Stimulated activated CD8-positive, alpha-beta memory T cell treated with anti-CD3 and anti-CD28 coated beads, Interleukin-2, amount 100 ng/mL, for 48 hours (primary cell): ENCODE results near the gene CADM1.

ENCODE experiments used
- DNase-seq, 2 donors: peaks; one replicate each; pipeline ENCODE4 v3.0.0-alpha.2; 2020; ENCODE audit warnings: low read depth in 2 of 2

CADM1 gene

DNA sequence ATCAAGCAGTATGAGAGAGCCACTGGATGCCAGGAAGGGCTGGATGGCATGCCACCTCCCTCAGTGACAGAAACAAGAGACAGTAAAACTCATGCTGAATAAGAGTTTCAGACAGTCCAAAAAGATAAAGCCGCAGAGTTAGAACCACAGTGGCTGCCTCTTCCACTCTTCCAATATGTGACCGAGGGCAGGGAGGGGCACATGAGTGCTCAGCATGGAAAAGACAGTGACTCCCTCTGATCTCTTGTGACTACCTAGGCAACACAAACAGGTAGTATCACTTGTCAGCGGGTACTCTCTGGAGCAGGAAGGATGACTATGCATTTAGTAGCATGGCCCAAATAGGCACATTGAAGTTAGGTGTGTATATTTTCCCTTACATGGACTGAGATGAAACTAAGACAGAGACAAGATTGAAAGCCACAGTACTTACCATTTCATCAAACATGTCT, 295.4 kb downstream of the CADM1 start:
- no peak for DNase-seq

DNA sequence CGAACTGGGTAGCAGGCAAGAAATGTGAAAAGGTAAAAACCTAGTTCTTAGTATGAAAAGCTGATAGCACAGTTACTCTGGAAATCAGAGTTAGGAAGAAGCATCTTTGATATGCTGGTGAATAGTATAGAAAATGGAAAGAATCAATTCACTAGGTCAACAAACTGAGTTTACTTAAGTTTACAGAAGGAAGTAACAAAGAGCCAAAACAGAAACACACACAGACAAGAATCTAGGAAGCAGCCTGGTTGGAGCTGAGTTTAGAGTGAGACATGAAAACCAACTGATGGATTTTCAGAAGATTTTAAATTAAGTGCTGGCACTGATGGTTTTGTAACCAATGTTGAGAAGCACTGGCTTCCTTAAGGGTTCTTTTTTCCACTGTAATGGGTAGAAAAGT, 296.3 kb downstream of the CADM1 start:
- DNase-seq = no peak

DNA sequence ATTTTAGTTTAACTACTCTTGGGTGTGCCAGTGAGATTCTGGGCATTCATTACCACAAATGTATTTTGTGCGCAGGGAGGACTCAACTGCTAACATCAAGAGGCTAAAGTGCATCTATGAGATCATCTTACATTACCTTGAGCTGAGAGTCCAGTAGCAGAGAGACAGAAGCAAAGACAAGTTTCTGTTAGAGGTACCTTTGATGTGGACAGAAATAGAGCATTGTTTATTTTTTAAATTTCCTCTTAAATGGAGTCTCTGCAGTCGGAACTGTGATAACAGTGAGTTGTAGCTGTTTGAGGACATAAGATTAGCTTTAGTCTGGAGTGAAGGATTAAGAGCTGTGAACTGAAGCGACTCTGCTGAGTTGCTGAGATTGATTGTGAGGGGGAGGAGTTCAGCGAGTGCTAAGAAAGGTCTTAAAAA, 297.0 kb downstream of the CADM1 start:
- DNase-seq = no peak

DNA sequence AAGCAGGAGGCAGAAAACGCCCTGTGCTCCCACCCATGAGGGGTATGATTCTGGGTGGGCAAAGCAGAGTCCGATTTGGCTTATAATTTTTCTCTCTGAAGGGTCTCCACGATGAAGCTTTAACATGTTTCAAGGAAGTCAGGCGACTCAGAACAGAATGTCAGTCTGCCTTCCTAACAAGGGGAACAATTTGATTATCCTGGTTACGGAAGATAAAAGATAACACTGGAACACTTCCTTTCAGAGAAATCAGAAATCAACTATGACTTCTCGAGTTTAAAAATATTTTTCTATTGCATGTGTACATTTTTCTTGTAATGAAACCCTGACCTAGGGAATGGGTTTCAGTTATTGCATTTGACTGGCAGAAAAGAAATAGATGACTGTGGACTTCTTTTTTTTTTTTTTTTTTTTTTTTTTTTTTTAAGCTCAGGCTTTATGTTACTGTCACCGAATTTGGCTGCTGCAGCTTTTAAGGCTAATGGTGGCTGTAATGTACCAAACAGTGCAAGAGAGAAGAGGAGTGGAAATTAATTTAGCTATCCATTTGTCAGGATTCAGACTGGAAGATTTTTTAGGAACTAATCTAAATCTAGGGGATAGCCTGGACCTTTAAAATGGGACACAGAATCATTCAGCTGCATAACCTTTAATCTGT, 297.7 kb downstream of the CADM1 start:
- no peak for DNase-seq

DNA sequence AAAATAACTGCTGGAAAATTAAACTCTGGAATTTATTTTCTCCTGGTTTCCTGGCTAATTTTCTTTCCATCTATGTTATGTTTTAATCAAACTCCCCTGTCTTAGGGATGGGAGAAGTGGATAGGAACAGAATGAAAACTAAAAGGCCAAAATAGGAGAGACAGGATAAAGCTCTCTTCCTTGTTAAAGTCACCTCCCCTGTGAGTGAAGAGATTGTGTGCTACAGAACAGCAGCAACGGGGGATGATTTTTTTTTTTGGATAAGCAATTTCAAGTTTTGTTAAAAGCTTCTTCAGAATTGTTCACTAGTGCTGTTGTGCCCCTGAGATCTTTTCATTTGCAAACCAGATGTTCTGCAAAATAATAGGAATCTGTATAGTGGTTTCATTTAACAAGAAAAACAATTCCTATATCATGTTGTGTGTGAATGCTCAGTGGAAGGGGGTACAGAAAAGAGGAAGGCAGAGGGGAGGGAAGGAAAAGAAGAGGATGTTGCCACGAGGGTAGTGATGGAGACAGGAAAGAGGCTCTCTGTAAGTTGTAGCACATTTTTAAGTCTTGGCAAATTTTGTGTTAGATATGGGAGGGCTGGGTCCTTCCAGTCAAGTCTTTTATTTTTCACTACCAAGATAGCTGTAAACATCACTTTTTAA, 301.2 kb downstream of the CADM1 start:
- no peak for DNase-seq

DNA sequence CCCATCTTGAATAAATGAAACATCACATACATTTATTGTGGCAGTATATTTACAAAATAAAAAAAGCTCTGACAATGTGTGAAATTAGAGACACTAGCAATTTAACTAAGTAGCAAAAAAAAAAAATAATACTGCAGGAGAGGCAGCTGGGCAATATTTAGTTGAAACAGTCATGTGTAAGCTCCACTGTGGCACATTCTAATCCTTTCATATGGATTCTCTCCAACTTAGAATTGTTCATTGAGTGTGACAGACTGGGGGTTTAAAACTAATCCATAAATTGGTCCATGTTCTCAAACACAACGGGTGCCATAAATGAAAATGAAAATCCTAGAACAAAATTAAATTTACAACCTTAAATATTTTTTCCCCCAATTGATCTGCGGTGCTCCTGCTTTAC, 302.1 kb downstream of the CADM1 start:
- no peak for DNase-seq

DNA sequence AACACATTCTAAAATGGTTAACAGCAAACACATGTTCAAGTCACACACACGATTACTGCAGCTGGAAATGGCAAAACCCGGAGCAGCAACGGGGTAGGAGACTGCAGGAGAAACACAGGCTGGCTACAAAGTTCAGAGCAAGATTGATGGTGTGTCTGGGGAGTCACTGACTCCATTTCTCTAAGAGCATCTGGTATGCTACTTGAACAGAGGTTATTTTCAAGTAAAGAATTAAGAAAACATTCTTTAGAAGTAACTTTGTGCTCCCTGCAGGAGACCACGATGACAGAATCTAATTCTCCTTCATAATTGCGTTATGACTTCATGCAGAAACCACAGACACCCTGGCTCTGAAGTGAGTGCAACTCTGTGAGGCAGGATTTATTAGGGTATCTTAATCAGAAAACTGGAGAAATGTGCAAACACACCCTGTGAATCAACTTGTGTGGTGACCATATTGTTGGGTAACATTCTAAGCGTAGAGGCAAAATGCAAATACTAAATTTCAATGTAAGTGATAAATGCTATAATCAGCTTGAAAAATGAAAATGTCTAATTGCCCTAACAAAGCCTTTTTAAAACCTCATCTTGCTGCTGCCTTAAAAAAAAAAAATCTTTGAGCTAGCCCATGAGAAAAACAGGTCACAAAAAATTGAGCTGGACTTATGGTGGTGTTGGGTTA, 303.0 kb downstream of the CADM1 start:
- DNase-seq = no peak

DNA sequence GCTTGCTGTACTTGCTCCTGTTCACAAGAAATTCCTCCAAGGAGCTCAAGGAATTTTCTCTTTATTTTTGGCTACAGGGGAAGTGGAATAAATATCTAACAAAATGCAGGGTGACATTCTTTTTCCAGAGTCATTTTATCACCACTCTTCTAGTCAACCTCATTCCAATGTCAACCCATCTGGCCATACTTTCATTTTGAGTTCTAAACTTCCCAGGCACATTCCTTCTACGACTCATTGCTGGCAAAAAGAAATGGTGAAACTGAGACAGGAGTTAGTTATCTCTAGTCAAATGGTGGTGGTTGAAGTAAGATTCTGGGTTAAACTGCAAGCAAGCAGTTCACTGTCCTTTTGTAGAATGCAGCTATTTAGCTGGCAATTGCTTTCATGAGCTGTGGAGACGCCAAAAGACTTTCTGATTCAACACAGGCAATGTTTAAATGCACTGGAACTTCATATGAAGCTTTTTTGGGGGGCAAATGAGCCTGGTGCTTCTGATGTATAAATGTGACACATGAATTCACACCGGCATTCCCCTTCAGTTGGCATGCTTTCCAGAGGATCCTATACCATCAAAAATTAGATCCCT, 304.6 kb downstream of the CADM1 start:
- no peak for DNase-seq

DNA sequence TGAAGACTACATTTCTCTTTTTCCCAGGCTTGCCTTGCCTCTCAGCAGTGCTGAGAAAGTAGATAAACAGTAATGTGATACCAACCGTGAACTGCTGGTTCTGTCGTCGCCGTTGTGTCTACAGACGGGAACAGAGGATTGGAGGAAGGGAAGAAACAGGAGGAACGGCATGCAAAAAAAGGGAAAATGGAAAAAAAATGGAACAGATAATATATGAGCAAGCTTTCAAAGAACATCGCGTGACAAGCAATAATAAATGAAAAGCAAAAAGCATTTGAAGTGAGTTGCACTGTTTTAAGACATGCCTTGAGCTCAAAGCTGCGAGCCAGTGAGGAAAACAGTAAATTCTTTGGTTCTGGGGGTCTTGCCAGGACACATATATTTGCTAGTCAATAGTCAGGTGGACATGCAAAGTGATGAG, 305.9 kb downstream of the CADM1 start:
- DNase-seq = no peak

DNA sequence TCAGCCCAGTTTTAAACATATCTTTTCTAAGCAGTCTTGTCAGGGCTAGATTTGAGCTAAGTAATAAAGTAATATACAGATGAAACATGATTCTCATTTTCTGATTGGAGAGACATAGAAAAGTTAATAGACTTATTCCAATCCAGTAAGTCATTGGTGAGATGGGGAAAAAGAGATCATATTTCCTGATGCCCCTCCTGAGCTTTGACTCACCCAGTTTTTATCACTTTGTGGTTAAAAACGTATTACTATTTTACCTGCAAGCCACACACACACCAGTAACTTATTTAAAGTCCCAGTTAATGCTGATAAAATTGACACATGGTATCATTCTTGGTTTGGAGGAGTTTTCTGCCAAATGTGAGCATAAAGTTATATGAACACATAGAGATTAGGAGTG, 306.8 kb downstream of the CADM1 start:
- no peak for DNase-seq

DNA sequence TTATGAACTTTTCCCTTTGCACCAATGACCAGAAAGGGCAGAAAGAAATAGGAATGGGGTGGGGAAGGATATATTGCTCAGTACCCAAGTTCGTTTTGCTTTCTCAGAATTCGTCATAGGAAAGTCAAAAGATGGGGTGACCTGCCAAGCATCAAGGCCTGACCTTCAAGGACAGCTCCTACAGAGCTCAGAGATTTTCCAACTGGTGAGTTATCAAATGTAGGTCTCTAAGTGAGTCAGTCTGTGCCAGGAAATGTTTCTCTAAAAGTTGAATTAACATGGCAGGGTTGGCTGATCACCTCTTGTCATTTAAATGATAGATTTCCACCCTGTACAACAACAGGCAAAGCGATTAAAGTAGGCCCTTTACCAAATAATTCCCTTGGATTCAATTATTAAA, 307.2 kb downstream of the CADM1 start:
- no peak for DNase-seq

DNA sequence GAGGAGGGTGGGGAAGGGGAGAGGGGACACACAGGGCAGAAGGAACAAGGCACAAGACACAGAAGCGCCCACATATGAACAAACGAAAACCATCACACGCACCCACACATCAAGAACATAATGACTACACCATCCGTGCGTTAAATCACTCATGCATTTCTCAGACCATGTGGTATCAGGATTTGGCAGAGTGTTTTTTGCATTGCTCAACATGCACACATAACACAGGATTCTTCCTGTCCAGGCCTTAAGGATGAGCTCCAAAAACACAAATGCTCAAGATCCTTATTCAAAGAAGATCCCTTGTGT, 309.5 kb downstream of the CADM1 start:
- no peak for DNase-seq

DNA sequence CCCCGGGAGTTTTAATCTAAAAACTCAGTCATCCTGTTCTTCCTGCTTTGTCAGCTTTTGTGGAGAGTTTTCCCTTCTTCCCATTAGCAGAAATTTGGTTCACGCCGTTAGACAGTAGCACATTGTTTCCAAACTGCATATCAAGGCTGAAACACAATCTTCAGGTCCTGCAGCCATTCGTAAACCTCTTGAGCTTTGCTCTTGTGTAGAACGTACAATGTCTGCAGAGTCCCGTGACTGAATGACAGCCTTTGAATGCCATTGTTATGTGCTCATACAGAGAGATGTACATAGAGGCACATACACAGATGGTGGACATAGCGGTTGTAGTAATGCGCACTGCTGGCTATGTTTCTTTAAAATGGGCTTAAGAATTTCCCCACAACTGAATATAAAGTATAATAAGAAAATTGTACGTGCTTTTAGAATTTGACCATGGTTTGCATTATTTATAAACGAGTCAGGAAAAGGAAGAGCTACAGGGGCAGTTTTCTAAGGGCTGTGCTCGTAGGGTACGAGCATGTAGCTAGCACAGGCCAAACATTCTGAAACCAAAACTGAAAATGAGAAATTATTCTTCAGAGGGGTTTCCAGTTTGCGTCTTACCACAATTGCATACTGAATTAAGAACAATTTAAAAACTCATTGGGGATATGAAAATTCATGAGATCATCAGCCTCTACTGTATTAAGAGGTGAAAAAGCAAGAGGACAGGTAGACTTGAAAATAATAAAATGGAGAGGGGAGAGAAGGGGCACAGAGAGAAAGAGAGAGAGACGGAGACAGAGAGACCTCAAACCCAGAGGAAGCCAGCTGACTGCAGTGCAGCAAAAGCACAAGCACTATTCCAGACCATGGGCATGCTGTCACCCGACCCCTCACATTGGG, 310.1 kb downstream of the CADM1 start:
- DNase-seq = no peak

DNA sequence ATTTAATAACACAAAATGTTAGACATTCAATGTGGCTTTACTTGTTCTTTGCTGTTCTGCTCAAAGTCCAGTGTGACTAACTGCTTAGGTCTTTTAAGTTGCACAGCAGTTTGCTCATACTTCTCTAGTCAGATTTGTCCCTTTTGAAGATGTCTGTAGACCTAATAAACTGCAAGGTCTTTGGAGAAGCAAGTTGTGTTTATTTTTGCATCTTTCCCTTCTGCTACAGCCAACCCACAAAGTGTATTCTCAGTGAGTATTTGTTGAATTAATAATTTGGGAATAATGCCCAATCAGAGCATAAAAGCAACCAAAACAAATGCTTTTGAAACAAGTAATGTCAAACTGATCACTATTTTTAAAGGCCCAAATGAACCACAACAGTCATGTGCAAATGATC, 312.5 kb downstream of the CADM1 start:
- DNase-seq = no peak

DNA sequence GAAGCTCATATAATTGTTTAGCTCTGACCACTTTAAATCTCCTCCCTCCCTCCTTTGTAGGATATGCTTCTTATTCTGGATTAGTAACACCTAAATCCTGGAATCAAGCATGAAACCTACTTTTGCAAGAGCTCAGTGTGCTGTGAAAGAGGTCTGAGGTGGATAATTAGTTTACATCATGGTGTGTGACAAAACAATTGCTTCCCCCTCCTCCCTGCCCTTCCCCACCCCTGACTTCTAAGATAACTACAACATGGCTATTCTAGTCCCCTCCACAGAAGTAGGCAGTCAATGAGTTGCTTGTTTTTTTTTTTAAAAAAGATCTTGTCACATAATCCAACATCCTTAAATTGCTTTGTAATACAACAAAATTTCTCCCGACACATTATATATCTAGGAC, 314.0 kb downstream of the CADM1 start:
- no peak for DNase-seq

DNA sequence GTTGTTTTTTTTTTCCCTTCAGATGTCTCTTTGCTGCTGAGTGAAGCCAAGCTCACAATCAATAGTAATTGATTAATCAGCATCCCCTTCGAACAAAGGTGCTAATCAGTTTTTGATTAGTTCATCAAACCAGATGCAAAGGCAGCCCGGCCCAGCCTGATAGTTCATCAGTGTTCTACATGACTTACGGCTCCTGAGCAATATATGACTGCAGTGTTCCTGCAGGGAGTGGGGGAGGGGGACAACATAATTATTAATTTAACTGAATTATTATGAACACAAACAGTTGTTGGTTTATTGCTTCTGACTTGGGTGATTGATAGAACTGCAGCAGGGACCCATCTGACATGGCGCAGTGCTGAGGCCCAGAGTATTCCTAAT, 315.3 kb downstream of the CADM1 start:
- DNase-seq = no peak

DNA sequence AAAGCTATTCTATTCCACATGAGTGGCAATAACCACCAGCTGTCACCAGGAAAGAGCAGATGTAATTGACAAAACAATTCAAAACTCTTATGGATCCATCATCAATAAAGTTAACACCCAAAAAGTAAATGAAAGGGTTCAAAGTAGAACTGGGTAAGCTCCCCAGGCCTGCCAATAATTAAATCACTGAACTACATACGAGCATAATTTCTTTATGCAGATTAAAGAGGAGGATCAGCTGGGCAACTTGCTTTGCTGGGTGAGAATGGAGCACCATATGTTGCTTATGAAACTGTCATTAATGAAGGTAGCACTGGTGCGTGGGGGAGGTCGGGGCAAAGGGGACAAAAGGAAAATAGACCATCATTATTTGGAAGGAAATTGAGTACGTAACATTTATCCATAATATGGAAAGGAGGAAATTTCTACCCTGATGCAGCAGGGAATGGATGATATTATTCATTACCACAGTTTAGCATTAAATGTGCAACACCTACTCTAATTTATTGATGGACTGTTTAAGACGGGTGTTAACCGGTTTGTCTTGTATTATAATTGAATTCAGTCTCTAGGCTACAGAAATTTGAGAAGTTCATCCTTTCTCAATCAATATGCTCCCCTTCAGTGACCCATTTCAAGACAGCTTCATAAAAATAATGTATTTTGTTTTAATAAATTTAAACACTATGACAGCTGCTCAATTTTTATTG, 315.9 kb downstream of the CADM1 start:
- no peak for DNase-seq

DNA sequence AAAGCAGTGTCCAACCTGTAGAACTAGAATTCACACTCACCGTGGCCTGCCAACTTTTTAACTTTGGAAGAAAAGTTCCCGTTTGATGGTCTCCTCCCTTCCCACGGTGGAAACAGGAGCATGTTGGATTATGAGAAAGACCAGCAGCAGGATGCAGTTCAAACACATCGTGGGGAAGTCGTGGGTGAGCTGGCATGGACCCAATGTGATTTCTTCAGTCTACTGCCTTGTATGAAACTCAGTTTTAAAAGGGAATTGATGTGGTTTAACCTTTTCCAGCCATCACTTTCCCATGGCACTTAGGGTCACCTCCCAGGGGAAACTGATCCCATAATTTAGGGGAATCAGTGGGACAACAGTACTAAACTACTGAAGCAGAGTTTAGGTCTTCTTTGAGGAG, 318.3 kb downstream of the CADM1 start:
- DNase-seq = no peak

DNA sequence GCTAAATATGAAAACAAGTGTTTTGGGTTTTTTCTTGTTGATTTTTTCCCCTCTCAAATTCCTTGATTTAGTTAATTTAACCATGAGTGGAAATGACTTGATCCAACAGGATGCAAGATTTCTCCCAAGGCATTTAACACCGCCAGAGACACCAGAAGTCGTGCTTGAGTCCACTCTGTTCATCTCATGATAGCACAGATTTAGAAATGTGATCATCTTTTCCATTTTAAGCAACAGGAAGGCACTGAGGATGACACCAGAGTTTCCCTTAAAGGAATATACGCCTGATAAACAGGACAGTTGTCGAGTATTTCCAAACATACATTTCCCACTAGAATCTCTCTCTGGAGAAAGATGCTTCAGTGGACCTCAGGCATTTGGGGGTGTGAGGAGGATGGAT, 318.7 kb downstream of the CADM1 start:
- DNase-seq = no peak

DNA sequence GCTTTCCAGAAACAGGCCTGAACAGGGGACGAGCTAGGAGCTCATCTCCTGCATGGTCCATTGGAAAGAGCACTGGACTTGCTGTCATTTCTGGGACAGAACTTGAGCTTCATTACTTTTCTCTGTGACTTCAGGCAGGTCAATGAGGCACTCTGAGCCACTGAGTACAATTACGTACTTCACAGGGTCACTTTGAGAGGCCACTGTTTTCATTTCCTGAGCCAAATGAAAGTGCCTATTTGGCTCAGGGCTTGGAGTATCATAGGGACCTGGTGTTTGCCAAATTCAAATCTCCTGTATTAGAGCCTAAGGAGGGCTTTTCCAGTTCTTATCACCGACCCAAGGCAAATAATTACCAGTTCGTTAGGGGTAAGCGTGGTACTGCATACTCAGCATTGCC, 319.3 kb downstream of the CADM1 start:
- no peak for DNase-seq

DNA sequence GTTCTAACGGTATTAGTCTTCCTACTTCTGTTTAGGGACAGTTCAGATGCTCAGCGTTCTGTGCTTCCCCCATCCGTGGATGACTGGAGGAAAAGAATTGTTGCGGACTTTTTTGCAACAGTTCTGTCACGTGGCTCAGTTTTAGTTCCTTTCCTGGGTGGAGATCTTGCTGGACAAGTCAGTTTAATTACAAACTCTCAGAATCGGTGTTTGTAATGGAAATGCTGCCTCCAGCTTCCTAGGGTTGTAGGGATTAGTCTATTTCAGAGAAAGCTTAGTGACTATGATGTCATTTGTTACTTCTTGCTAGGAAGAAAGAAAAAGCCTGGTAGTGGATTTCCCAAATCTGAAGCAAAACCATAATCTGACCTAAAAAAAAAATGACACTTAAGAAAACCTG, 320.4 kb downstream of the CADM1 start:
- DNase-seq = no peak
